Epidermal melanocyte (primary cell): ENCODE data around the gene ATP10B.
"Not testable (repeated sequence)": the region's sequence is repeated elsewhere in the genome, so short reads cannot be mapped to it uniquely, and the experiment has no call there.

Experiments
- DNase-seq: peaks from one replicate; pipeline ENCODE4 v3.0.0; 2011; ENCODE audit warnings: low spot score; ENCODE audit not compliant: insufficient read length

ATP10B gene

GRCh38 chr5:160824301-160825001 lies 27.6 kb downstream of the ATP10B start:
- DNase-seq, result no peak

GRCh38 chr5:160812996-160813395 lies 39.0 kb downstream of the ATP10B start:
- DNase-seq, result not testable (repeated sequence)

GRCh38 chr5:160805376-160805775 lies 46.6 kb downstream of the ATP10B start:
- DNase-seq, result no peak

GRCh38 chr5:160802592-160802991 lies 49.4 kb downstream of the ATP10B start:
- no peak for DNase-seq

- DNase-seq, result no peak
Observed at GRCh38 chr5:160800375-160801275, 51.4 kb downstream of the ATP10B start.

GRCh38 chr5:160799184-160799583 lies 52.8 kb downstream of the ATP10B start:
- no peak for DNase-seq

- DNase-seq, result no peak
Observed at GRCh38 chr5:160797020-160797419, 55.0 kb downstream of the ATP10B start.

GRCh38 chr5:160793530-160793899 lies 58.5 kb downstream of the ATP10B start:
- no peak for DNase-seq

- no peak for DNase-seq
Observed at GRCh38 chr5:160792732-160793529, 59.1 kb downstream of the ATP10B start.

- no peak for DNase-seq
Observed at GRCh38 chr5:160792281-160792680, 59.7 kb downstream of the ATP10B start.

GRCh38 chr5:160789219-160789859 lies 62.7 kb downstream of the ATP10B start:
- DNase-seq, result no peak

- DNase-seq, result no peak
Observed at GRCh38 chr5:160788102-160788660, 63.8 kb downstream of the ATP10B start.

- no peak for DNase-seq
Observed at GRCh38 chr5:160787240-160787639, 64.8 kb downstream of the ATP10B start.

- DNase-seq, result no peak
Observed at GRCh38 chr5:160774666-160775315, 77.2 kb downstream of the ATP10B start.

- no peak for DNase-seq
Observed at GRCh38 chr5:160773646-160774410, 78.2 kb downstream of the ATP10B start.

- DNase-seq, result no peak
Observed at GRCh38 chr5:160772854-160773253, 79.2 kb downstream of the ATP10B start.

GRCh38 chr5:160770718-160771117 lies 81.3 kb downstream of the ATP10B start:
- DNase-seq, result no peak

GRCh38 chr5:160769301-160769700 lies 82.7 kb downstream of the ATP10B start:
- no peak for DNase-seq

- DNase-seq, result no peak
Observed at GRCh38 chr5:160767062-160767461, 84.9 kb downstream of the ATP10B start.

GRCh38 chr5:160760008-160760407 lies 92.0 kb downstream of the ATP10B start:
- DNase-seq, result no peak
